Testis (tissue), 2 donors: ENCODE data around the gene VKORC1L1.
"Not testable (repeated sequence)": the region's sequence is repeated elsewhere in the genome, so short reads cannot be mapped to it uniquely, and the experiment has no call there.

Experiments used
- POLR2A ChIP-seq: fragments of 450-650 bp; IDR thresholded peaks from one replicate; pipeline ENCODE4 v1.6.1; 2017; ENCODE audit warnings: antibody characterized with exemption, mild to moderate bottlenecking, moderate library complexity
- TF ChIP-seq, protein P1 (sequence below), 3 experiments: fragments of 450-650 bp in 2 of 3; fragments of 200-600 bp in 1 of 3; sonication (generic) in 1 of 3; IDR thresholded peaks; one replicate each; pipeline ENCODE4 v1.5.1; 2016 to 2019; ENCODE audit warnings: antibody characterized with exemption in 3 of 3, mild to moderate bottlenecking in 2 of 3, moderate library complexity in 1 of 3

DNA sequence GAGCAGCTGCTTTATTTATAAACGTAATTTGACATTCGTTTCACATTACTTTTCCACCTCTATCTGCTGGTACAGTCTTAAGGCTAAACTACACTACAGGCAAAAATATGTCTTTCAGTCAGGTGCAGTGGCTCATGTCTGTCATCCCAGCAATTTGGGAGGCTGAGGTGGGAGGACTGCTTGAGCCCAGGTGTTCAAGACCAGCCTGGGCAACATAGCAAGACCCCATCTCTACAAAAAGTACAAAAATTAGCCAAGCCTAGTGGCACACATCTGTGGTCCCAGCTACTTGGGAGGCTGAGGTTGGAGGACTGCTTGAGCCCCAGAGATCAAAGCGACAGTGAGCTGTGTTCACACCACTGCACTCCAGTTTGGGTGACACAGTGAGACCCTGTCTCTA, 91.8 kb downstream of the VKORC1L1 start:
- TF ChIP-seq, protein P1, sequence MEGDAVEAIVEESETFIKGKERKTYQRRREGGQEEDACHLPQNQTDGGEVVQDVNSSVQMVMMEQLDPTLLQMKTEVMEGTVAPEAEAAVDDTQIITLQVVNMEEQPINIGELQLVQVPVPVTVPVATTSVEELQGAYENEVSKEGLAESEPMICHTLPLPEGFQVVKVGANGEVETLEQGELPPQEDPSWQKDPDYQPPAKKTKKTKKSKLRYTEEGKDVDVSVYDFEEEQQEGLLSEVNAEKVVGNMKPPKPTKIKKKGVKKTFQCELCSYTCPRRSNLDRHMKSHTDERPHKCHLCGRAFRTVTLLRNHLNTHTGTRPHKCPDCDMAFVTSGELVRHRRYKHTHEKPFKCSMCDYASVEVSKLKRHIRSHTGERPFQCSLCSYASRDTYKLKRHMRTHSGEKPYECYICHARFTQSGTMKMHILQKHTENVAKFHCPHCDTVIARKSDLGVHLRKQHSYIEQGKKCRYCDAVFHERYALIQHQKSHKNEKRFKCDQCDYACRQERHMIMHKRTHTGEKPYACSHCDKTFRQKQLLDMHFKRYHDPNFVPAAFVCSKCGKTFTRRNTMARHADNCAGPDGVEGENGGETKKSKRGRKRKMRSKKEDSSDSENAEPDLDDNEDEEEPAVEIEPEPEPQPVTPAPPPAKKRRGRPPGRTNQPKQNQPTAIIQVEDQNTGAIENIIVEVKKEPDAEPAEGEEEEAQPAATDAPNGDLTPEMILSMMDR (IDR thresholded peaks at IDR 0.05) = not testable (repeated sequence)
- not testable (repeated sequence) for TF ChIP-seq POLR2A
